Measurements from ENCODE around the gene ACTR2.
A peak's percentile ranks its signal among the peaks of the same experiment; 100 is the strongest.
"Not testable (repeated sequence)": the region's sequence is repeated elsewhere in the genome, so short reads cannot be mapped to it uniquely, and the experiment has no call there.

ACTR2 gene

GRCh38 chr2:65227456-65228262 is at the start of gene ACTR2:
ACTR2 (plus strand) TSS chr2:65227831; CDS start chr2:65227910, 79 bp downstream.
- DNase-seq: peak; percentile 97

DNA sequence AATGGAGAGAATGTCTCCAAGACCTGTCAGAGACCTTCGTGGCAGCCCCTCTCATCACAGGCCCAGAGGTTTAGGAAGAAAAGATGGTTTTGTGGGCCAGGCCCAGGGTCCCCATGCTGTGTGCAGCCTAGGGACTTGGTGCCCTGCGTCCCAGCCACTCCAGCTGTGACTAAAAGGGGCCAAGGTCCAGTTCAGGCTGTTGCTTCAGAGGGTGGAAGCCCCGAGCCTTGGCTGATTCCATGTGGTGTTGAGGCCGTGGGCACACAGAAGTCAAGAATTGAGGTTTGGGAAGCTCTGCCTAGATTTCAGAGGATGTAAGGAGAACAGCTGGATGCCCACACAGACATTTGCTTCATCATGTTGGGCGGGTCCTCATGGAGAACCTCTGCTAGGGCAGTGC is 45.1 kb upstream of the ACTR2 start:
- DNase-seq: no peak

GRCh38 chr2:65183406-65183805 is 44.2 kb upstream of the ACTR2 start:
- DNase-seq: not testable (repeated sequence)

DNA sequence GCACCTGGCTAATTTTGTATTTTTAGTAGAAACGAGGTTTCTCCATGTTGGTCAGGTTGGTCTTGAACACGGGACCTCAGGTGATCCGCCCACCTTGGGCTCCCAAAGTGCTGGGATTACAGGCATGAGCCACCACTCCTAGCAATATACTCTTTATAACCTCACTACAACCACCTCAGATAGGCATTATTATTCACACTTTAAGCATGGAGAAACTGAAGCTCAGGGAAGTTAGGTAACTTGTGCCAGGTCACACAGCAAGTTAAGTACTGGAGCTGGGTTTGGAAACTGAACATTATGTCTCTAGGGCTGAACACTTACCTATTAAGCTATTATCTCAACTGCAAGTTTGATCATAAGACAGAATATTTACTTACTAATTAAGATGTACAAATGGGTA is 42.6 kb upstream of the ACTR2 start:
- no peak for DNase-seq

GRCh38 chr2:65186093-65186868 is 41.4 kb upstream of the ACTR2 start:
- DNase-seq: no peak

DNA sequence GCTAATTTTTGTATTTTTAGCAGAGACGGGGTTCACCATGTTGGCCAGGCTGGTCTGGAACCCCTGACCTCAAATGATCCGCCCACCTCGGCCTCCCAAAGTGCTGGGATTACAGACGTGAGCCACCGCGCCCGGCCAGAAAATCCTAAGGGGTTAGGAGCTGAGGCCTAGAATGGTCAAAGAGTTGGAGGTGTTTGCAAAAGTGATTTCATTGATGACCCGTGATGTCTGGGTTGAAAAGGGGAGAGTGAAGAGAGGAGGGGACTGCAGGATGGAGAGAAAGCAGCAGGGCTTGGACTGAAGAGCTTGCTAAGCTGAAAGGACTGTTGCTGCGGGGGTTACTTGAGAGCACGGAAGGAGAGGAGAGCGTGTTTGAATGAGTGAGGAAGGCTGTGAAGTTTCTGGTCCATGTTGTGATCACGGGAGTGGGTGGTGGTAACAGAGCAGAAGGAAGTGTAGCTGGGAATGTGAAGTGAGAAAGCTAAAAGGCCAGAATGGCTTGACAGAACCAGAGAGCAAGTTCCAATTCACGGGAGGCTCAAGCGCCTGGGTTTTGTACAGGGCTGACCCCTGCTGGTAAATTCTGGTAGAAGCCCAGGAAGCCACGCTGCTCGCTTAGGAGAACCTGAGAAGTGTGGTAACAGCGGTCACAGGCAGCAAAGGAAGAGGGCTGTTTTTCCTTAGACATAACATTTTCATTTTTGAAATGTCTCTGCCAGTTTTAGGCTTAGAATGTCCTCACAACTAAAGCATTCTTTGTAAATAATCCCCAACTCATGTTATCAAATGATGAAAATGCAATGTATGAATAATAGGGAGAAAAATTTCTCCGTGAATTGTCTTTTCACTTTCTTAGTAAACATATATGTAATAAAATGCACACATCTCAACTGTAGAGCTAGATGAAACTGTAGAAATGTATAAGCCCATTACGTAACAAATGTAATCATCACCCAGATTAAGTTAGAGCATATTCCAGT is 40.5 kb upstream of the ACTR2 start:
- no peak for DNase-seq

DNA sequence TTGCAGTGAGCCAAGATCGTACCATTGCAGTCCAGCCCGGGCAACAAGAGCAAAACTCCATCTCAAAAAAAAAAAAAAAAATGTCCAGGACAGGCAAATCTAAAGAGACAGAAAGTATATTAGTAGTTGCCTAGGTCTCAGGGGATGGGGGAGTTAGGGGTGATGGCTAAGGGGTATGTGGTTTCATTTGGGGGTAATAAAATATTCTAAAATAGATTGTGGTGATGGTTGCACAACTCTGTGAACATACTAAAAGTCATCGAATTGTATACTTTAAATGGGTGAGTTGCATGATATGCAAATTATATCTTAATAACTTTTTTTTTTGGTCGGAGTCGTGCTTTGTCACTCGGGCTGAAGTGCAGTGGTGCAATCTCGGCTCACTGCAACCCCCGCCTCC is 34.2 kb upstream of the ACTR2 start:
- DNase-seq: no peak

- no peak for DNase-seq
These were observed 28.9 kb upstream of the ACTR2 start for GRCh38 chr2:65198737-65199136.

DNA sequence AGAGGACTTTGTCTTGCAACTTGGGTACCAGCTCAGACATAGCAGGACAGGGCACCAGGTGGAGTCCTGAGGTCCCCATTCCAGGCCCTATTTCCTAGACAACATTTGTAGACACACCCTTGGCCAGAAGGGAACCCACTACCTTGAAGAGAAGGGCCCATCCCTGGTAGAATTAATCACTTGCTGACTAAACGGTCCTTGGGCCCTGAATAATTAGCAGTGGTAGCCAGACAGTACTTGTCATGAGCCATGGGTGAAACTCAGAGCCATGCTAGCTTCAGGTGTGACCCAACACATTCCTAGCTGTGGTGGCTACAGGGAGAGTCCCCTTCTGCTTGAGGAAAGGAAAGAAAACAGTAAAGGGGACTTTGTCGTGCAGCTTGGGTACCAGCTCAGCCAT is 28.5 kb upstream of the ACTR2 start:
- no peak for DNase-seq

- DNase-seq: no peak
These were observed 27.7 kb upstream of the ACTR2 start for GRCh38 chr2:65199891-65200290.

GRCh38 chr2:65204461-65205210 is 23.0 kb upstream of the ACTR2 start:
- DNase-seq: no peak

GRCh38 chr2:65212115-65212514 is 15.5 kb upstream of the ACTR2 start:
- DNase-seq: no peak

GRCh38 chr2:65212619-65213018 is 15.0 kb upstream of the ACTR2 start:
- no peak for DNase-seq

GRCh38 chr2:65213035-65213434 is 14.6 kb upstream of the ACTR2 start:
- no peak for DNase-seq

DNA sequence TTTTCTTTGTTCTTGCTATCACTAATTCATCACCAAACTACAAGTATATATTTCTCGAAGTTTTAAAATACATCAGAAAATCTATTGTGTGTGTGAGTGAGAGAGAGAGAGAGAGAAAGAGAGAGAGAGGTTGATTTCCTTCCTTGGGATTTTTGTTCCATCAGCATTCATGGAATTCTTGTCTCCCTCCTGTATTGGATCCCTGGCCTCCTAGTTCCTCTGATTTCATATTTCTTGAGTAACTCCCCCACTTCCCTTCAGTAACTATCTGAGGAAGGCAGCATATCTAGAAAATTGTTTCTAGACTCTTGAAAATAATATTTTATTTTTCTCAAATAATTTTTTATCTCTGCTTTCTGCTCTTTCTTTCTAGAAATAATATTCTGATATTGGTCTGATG is 13.3 kb upstream of the ACTR2 start:
- DNase-seq: no peak

DNA sequence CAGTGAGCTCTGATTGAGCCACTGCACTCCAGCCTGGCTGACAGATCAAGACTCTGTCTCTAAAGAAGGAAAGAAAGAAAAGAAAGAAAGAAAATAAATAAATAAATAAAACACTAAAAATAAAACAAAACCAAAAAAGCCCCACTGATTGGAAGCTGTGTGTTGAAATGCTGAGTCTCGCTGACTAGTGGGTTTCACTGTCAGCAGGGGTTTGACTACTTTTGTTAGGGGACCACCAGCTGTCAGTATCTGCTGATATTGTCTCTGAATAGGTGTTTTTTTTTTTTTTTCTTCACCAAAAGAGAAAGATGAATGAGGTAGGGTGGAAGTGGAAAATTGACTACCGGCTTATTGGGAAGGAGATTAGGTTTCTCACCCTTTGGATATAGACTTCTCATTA is 12.8 kb upstream of the ACTR2 start:
- DNase-seq: no peak

GRCh38 chr2:65215946-65216345 is 11.7 kb upstream of the ACTR2 start:
- no peak for DNase-seq

DNA sequence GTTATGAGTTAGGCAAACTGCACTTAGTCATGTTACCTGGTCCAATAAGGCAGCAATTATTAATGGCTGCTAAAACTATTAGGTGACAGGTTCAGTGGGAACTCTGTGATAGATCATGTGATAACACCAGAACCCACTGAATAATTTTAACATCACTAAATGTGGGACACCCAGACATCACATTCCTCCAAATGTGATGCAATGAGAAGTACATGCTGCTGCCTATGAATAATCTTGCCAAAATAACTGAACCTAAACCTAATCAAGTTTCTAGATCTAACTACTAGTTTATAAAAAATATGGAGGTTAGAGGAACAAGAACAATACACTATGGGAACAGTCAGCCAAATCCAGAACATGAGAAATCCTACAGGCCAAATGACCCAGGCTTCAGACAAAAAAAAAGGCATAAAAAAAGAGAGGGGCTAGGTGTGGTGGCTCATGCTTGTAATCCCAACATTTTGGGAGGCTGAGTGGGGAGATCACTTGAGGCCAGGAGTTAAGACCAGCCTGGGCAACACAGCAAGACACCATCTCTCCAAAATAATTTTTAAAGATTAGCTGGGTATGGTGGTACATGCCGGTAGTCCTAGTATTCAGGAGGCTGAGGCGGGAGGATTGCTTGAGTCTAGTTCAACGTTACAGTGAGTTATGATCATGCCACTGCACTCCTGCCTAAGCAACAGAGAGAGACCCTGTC is 7.0 kb upstream of the ACTR2 start:
- DNase-seq: no peak

DNA sequence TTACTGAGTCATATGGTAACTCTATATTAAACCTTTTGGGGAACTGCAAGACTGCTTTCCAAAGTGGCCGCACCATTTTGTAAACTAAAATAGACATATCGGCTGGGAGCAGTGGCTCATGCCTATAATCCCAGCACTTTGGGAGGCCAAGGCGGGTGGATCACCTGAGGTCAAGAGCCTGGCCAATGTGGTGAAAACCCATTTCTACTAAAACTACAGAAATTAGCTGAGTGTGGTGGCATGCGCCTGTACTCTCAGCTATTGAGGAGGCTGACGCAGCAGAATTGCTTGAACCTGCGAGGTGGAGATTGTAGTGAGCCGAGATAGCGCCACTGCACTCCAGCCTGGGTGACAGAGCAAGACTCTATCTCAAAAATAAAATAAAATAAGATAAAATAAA is 6.4 kb upstream of the ACTR2 start:
- not testable (repeated sequence) for DNase-seq

DNA sequence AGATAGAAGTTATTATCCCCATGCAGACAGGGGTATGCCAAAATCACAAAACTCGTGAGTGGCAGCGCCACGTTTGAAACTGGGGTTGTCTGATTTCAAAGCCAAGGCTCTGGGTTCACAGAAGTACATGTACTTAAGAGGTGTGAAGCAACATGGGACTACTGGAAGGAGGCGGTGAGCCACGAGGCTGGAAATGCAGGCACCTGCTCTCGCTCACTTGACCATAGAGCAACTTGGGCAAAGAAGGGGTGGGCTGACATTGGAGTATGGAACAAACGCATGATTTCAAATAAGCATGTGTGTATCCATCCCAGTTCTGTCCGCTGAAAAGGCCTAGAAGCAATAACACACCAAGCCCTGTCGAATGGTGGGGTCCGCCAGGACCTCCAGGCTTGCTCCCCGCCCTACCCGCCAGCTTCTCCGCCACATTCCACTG is 593 bp upstream of the ACTR2 start:
- no peak for DNase-seq

DNA sequence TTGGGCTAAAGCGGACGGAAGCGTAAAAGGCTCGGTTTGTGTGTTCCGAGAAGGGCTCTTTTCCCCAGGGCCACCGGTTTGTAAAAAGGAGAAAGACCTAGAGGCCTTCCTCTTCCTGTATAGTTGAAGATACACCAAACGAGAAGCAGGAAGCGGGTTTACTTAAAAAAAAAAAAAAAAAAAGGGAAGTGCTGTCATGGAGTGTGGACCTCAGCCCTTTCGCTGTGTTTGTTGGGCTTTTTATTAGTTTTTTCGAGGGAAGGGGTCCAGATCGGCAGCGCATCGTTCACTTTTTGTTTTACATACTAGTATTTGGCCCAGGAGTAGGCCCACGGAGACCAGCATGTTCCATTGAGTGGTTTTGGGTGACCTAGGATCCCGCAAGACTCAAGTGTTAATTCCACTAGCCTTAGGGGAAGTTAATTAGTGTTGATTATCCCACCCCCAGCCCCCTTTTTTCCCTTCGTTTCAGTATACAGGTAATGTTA is 676 bp downstream of the ACTR2 start:
- peak; percentile 89 for DNase-seq

Data from SIG-M5 (cell line).